Endodermal cell (in vitro differentiated cells): ENCODE results near the gene CYB5B. TPM values are rescaled to one million over a fixed set of nuclear protein-coding genes. Genes with fewer than 3 reads are reported as not detected.

Experiments
- DNase-seq: peaks from one replicate; pipeline ENCODE4 v3.0.0-alpha.2; 2017
- H3K27ac ChIP-seq: 2 replicates; pipeline ENCODE4 v1.5.1; 2013; ENCODE audit warnings: mild to moderate bottlenecking, low read depth, low read length, moderate library complexity
- H3K27me3 ChIP-seq: 2 replicates; pipeline ENCODE4 v1.6.1; 2013; ENCODE audit warnings: mild to moderate bottlenecking, low read length, moderate library complexity; ENCODE audit not compliant: insufficient read depth, control insufficient read depth, poor library complexity, severe bottlenecking
- H3K36me3 ChIP-seq: 2 replicates; pipeline ENCODE4 v1.7.0; 2013; ENCODE audit warnings: mild to moderate bottlenecking, low read length, moderate library complexity; ENCODE audit not compliant: control insufficient read depth, insufficient read depth
- H3K4me1 ChIP-seq: one replicate; pipeline ENCODE4 v1.7.0; 2013; ENCODE audit warnings: low read length; ENCODE audit not compliant: control insufficient read depth, insufficient read depth
- H3K4me3 ChIP-seq: 2 replicates; pipeline ENCODE4 v1.5.1; 2013; ENCODE audit warnings: mild to moderate bottlenecking, low read length, moderate library complexity
- H3K9ac ChIP-seq: 2 replicates; pipeline ENCODE4 v1.6.1; 2013; ENCODE audit warnings: mild to moderate bottlenecking, low read length, moderate library complexity; ENCODE audit not compliant: poor library complexity, severe bottlenecking; ENCODE audit errors: extremely low read depth
- H3K9me3 ChIP-seq: 2 replicates; pipeline ENCODE4 v1.6.1; 2013; ENCODE audit warnings: mild to moderate bottlenecking, low read length, moderate library complexity; ENCODE audit not compliant: control insufficient read depth
- H3K27ac Mint-ChIP-seq: 2 replicates; pipeline ENCODE4 v1.8.0; 2020; ENCODE audit warnings: mixed read lengths
- H3K27me3 Mint-ChIP-seq: 2 replicates; pipeline ENCODE4 v1.8.0; 2021; ENCODE audit warnings: mild to moderate bottlenecking, mixed read lengths; ENCODE audit not compliant: insufficient read depth
- H3K36me3 Mint-ChIP-seq: 2 replicates; pipeline ENCODE4 v1.8.0; 2020; ENCODE audit warnings: low read depth, mixed read lengths
- H3K4me1 Mint-ChIP-seq: 2 replicates; pipeline ENCODE4 v1.8.0; 2020; ENCODE audit warnings: mixed read lengths
- H3K4me3 Mint-ChIP-seq: 2 replicates; pipeline ENCODE4 v1.8.0; 2020; ENCODE audit warnings: mild to moderate bottlenecking, moderate library complexity, mixed read lengths
- H3K9me3 Mint-ChIP-seq: 2 replicates; pipeline ENCODE4 v1.8.0; 2020; ENCODE audit warnings: mild to moderate bottlenecking, mixed read lengths
- CTCF ChIP-seq: fragments of 200-600 bp; sonication (generic); conservative IDR thresholded peaks from 2 replicates; pipeline ENCODE4 v1.5.0; 2021; ENCODE audit warnings: antibody characterized with exemption, mild to moderate bottlenecking
- WGBS, 2 experiments: methylation state at CpG; one replicate each; pipeline versions ENCODE4 v1.1.5 to v1.1.7; 2013; ENCODE audit warnings: missing lambda C conversion rate in 2 of 2, mixed read lengths in 1 of 2; ENCODE audit not compliant: insufficient coverage in 1 of 2, insufficient read length in 1 of 2; 5-methylcytosine and 5-hydroxymethylcytosine counted together
- total RNA-seq, 2 donors: library from RNA; stranded (reverse); fragmentation: NEBNext Ultra II Directional in 1 of 2; extraction: Animal tissue kit (Norgen Biotek cat#: 25700) in 1 of 2; gene quantifications; 2 replicates in 1 of 2; 3 replicates in 1 of 2; pipeline ENCODE4 v1.2.1, GENCODE V29; 2021

The CYB5B gene
- total RNA-seq, 2 donors from 2014 or later, result 123 to 131 TPM

GRCh38 chr16:69443927-69444631 lies 19.7 kb downstream of the CYB5B start:
- Histone ChIP-seq H3K27ac (no peak overlapping the region), H3K27me3 (no peaks in the 10 kb centered on the region), H3K4me1 (no peaks in the 10 kb centered on the region), H3K9ac (no peak overlapping the region), H3K36me3 (peaks cover 44% of the 10 kb centered on the region), H3K9me3 (no peaks in the 10 kb centered on the region), H3K4me3 (no peak overlapping the region)
- Mint-ChIP-seq H3K36me3 (peaks cover 29% of the 10 kb centered on the region), H3K27ac (peak overlapping the region; percentile 26), H3K27me3 (no peaks in the 10 kb centered on the region), H3K4me3 (no peak overlapping the region), H3K4me1 (peaks cover 2% of the 10 kb centered on the region), H3K9me3 (no peaks in the 10 kb centered on the region)
- no peak for DNase-seq
- 86 to 96% methylated on average over 8 to 12 of the region's 12 CpGs for WGBS, 2 experiments
- no peak for TF ChIP-seq CTCF

- H3K4me3 Mint-ChIP-seq, result no peak overlapping the region
- Histone ChIP-seq H3K9ac (no peak overlapping the region), H3K27ac (no peak overlapping the region), H3K27me3 (no peaks in the 10 kb centered on the region), H3K4me1 (no peaks in the 10 kb centered on the region), H3K9me3 (no peaks in the 10 kb centered on the region), H3K4me3 (no peak overlapping the region), H3K36me3 (peaks cover 46% of the 10 kb centered on the region)
- peaks cover 2% of the 10 kb centered on the region for H3K4me1 Mint-ChIP-seq
- no peak for DNase-seq
- no peaks in the 10 kb centered on the region for H3K27me3 Mint-ChIP-seq
- H3K36me3 Mint-ChIP-seq, result peaks cover 32% of the 10 kb centered on the region
- no peak for TF ChIP-seq CTCF
- H3K9me3 Mint-ChIP-seq, result no peaks in the 10 kb centered on the region
- no peak overlapping the region for H3K27ac Mint-ChIP-seq
- 93 to 100% methylated on average over 1 of the region's 2 CpGs for WGBS, 2 experiments
Observed at GRCh38 chr16:69444873-69445517, 20.6 kb downstream of the CYB5B start.

- peaks cover 43% of the 10 kb centered on the region for H3K36me3 Mint-ChIP-seq
- H3K4me1 Mint-ChIP-seq, result no peaks in the 10 kb centered on the region
- peaks cover 56% of the 10 kb centered on the region for H3K36me3 ChIP-seq
- H3K27me3 Mint-ChIP-seq, result no peaks in the 10 kb centered on the region
- no peak for TF ChIP-seq CTCF
- H3K9me3 Mint-ChIP-seq, result no peaks in the 10 kb centered on the region
- DNase-seq, result no peak
- no peak overlapping the region for H3K9ac ChIP-seq
- peaks cover 5% of the 10 kb centered on the region for H3K9me3 ChIP-seq
- H3K4me3 ChIP-seq, result no peak overlapping the region
- WGBS, 2 experiments, result 97 to 100% methylated on average over 3 of the region's 3 CpGs
- H3K27ac ChIP-seq, result no peak overlapping the region
- H3K4me3 Mint-ChIP-seq, result no peak overlapping the region
- no peaks in the 10 kb centered on the region for H3K27me3 ChIP-seq
- no peaks in the 10 kb centered on the region for H3K4me1 ChIP-seq
- no peak overlapping the region for H3K27ac Mint-ChIP-seq
Observed at GRCh38 chr16:69448470-69449193, 24.2 kb downstream of the CYB5B start.
